ENCODE data around the gene HORMAD2. TPM values are rescaled to one million over a fixed set of nuclear protein-coding genes. Genes with fewer than 3 reads are reported as not detected.
"Not testable (repeated sequence)": the region's sequence is repeated elsewhere in the genome, so short reads cannot be mapped to it uniquely, and the experiment has no call there.

The HORMAD2 gene
- total and polyA plus RNA-seq, 4 experiments from 2014 or later = not detected

DNA sequence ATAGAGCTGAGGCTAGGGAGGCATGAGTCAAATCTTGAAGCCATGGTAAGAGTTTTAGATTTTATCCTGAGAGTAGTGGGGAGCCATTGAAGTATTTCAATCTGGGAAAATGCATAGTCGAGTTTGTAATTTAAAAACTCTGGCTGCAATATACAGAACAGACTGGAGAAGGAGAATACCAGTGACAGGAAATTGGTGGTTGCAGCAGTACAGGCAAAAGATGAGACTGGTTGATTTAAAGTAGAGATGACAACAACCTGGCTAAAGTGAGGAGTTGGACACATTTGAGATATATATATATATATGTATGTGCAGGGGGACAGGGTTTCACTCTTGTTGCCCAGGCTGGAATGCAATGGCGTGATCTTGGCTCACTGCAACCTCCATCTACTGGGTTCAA lies 6.2 kb downstream of the HORMAD2 start:
- Mint-ChIP-seq H3K9me3 (peaks cover 0 to 5% (median 0%) of the 10 kb centered on the region in 8 donors), H3K4me1 (peaks cover 7 to 12% (median 9%) of the 10 kb centered on the region in 4 donors)

DNA sequence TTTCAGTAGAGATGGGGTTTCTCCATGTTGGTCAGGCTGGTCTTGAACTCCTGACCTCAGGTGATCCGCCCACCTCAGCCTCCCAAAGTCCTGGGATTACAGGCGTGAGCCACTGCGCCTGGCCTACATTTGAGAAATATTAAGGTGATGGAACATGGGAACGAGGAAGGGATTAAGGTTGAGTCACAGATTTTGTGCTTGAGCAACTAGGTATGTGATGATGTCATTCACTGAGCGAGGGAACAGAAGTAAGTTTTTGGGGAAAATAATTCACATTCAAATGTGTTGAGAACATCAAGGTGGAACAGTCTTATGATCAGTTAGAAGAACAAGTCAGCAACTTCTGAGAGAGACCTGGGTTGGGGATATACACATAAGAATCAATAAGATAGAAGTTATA lies 6.8 kb downstream of the HORMAD2 start:
- DNase-seq; H3K4me3 Mint-ChIP-seq; H3K36me3 ChIP-seq (ENCODE audit: insufficient read depth, low read length); H3K27me3 Mint-ChIP-seq; H3K27me3 ChIP-seq (ENCODE audit: insufficient read depth, low read length); H3K27ac ChIP-seq (ENCODE audit: low read depth, low read length); H3K36me3 Mint-ChIP-seq; H3K4me3 ChIP-seq (ENCODE audit: low read length in 2 of 2); H3K9me3 ChIP-seq (ENCODE audit: control insufficient read depth in 1 of 2, low read length in 2 of 2); H3K9me3 Mint-ChIP-seq; POLR2A ChIA-PET (ENCODE audit: partially characterized antibody): not testable (repeated sequence)
- H3K4me1 Mint-ChIP-seq = peaks cover 7 to 12% (median 9%) of the 10 kb centered on the region in 4 donors
- CTCF ChIA-PET (ENCODE audit: partially characterized antibody) = interaction anchor here (0.6 to 1.6 kb wide), 4 partner anchors 8 to 498 kb away, joined by 3 read pairs; no protein-coding TSS in a partner anchor
- H3K4me1 ChIP-seq (ENCODE audit: insufficient read depth, low read length) = peaks cover 11% of the 10 kb centered on the region
- intact Hi-C loops (cut with micrococcal nuclease) = loop anchor here (5.0 kb wide), 3 partner anchors 80 to 320 kb away; partner anchors contain the start of genes MTMR3, UQCR10 and ZMAT5
- H3K27ac Mint-ChIP-seq = peak overlapping the region in 3 of 7 donors; percentile 9 to 53 (median 12)

More for the DNA sequence above, 6.2 kb downstream of the HORMAD2 start:
- Histone ChIP-seq H3K36me3 (ENCODE audit: insufficient read depth, low read length) (no peaks in the 10 kb centered on the region), H3K27ac (ENCODE audit: low read depth, low read length) (no peak overlapping the region), H3K4me3 (ENCODE audit: low read length in 2 of 2) (no peak overlapping the region), H3K4me1 (ENCODE audit: insufficient read depth, low read length) (peaks cover 11% of the 10 kb centered on the region), H3K9me3 (ENCODE audit: control insufficient read depth in 1 of 2, low read length in 2 of 2) (no peaks in the 10 kb centered on the region), H3K27me3 (ENCODE audit: insufficient read depth, low read length) (no peaks in the 10 kb centered on the region)
- H3K27ac Mint-ChIP-seq = peak overlapping the region in 2 of 7 donors; percentile 5 to 31
- no peak for DNase-seq
- no peak overlapping the region for H3K4me3 Mint-ChIP-seq
- POLR2A ChIA-PET (ENCODE audit: partially characterized antibody) = interaction anchor here (0.6 kb wide), 1 partner anchor 532 kb away, joined by 3 read pairs; no protein-coding TSS in a partner anchor
- H3K27me3 Mint-ChIP-seq = no peaks in the 10 kb centered on the region
- H3K36me3 Mint-ChIP-seq = no peaks in the 10 kb centered on the region
- CTCF ChIA-PET (ENCODE audit: partially characterized antibody) = interaction anchor here (0.8 to 1.6 kb wide), 3 partner anchors 8 to 498 kb away, joined by 3 read pairs; no protein-coding TSS in a partner anchor
- intact Hi-C loops (cut with micrococcal nuclease) = loop anchor here (5.0 kb wide), 3 partner anchors 79 to 319 kb away; partner anchors contain the start of genes MTMR3, UQCR10 and ZMAT5

DNA sequence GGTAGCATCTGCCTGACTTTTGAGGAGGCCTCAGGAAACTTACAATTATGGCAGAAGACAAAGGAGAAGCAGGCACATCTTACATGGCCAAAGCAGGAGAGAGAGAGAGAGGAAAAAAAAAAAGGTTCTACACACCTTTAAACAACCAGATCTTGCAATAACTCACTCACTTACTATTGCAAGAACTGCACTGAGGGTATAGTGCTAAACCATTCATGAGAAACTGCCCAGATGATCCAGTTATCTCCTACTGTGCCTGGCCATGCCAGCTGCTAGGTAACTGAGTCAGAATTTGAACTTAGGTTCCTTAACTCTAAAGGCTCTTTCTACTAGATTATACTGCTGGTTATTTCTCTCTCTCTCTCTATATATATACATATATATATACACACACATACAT lies 7.3 kb downstream of the HORMAD2 start:
- Histone ChIP-seq H3K4me3 (ENCODE audit: low read length in 2 of 2) (no peak overlapping the region), H3K9me3 (ENCODE audit: control insufficient read depth in 1 of 2, low read length in 2 of 2) (no peaks in the 10 kb centered on the region), H3K36me3 (ENCODE audit: insufficient read depth, low read length) (no peaks in the 10 kb centered on the region), H3K27me3 (ENCODE audit: insufficient read depth, low read length) (no peaks in the 10 kb centered on the region), H3K4me1 (ENCODE audit: insufficient read depth, low read length) (peaks cover 11% of the 10 kb centered on the region), H3K27ac (ENCODE audit: low read depth, low read length) (no peak overlapping the region)
- ChIA-PET CTCF (ENCODE audit: partially characterized antibody) (interaction anchor here (0.6 to 1.2 kb wide), 3 partner anchors 9 to 462 kb away, joined by 3 read pairs; no protein-coding TSS in a partner anchor), POLR2A (ENCODE audit: partially characterized antibody) (no interaction called here)
- no peaks in the 10 kb centered on the region for H3K36me3 Mint-ChIP-seq
- no peak overlapping the region for H3K4me3 Mint-ChIP-seq
- peaks cover 0 to 5% (median 0%) of the 10 kb centered on the region in 8 donors for H3K9me3 Mint-ChIP-seq
- intact Hi-C loops (cut with micrococcal nuclease) = loop anchor here (2.0 to 5.0 kb wide), 5 partner anchors 80 to 693 kb away; partner anchors contain the start of genes MTMR3, UQCR10 and ZMAT5
- peak overlapping the region in 3 of 7 donors; percentile 9 to 53 (median 12) for H3K27ac Mint-ChIP-seq
- peaks cover 7 to 12% (median 9%) of the 10 kb centered on the region in 4 donors for H3K4me1 Mint-ChIP-seq
- DNase-seq = no peak
- no peaks in the 10 kb centered on the region for H3K27me3 Mint-ChIP-seq

DNA sequence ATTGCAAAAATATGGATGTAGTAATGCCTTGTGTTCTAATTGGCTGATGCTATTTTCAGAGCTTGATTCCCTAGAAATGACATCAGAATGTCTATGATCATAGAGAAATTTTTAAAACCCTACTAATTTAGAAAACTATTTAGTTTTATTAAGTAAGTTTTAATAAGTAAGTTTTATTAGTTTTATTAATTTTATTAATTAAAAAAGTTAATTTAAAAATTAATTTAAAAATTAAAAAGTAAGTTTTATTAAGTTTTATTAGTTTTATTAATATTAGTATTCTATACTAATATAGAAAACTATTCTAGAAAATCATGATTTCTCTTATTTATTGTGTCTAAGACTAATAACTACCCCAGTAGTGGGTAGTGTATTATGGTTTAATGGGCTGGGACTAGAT lies 8.2 kb downstream of the HORMAD2 start:
- Histone ChIP-seq H3K9me3 (ENCODE audit: control insufficient read depth in 1 of 2, low read length in 2 of 2) (no peaks in the 10 kb centered on the region), H3K4me3 (ENCODE audit: low read length in 2 of 2) (no peak overlapping the region), H3K4me1 (ENCODE audit: insufficient read depth, low read length) (peaks cover 11% of the 10 kb centered on the region), H3K27ac (ENCODE audit: low read depth, low read length) (no peak overlapping the region), H3K36me3 (ENCODE audit: insufficient read depth, low read length) (no peaks in the 10 kb centered on the region), H3K27me3 (ENCODE audit: insufficient read depth, low read length) (no peaks in the 10 kb centered on the region)
- intact Hi-C loops (cut with micrococcal nuclease) = loop anchor here (2.0 to 5.0 kb wide), 5 partner anchors 81 to 694 kb away; partner anchors contain the start of genes MTMR3, UQCR10 and ZMAT5
- no peak overlapping the region for H3K27ac Mint-ChIP-seq
- H3K4me1 Mint-ChIP-seq = peaks cover 7 to 12% (median 9%) of the 10 kb centered on the region in 4 donors
- no peaks in the 10 kb centered on the region for H3K36me3 Mint-ChIP-seq
- H3K4me3 Mint-ChIP-seq = no peak overlapping the region
- ChIA-PET CTCF (ENCODE audit: partially characterized antibody) (interaction anchor here (0.6 to 2.1 kb wide), 17 partner anchors 9 to 534 kb away, joined by 3 to 10 read pairs (median 4); no protein-coding TSS in a partner anchor), POLR2A (ENCODE audit: partially characterized antibody) (interaction anchor here (0.6 to 1.3 kb wide), 4 partner anchors 10 to 499 kb away, joined by 3 to 4 read pairs (median 3); no protein-coding TSS in a partner anchor)
- peaks cover 0 to 2% of the 10 kb centered on the region in 2 donors for H3K27me3 Mint-ChIP-seq
- peaks cover 0 to 9% (median 0%) of the 10 kb centered on the region in 8 donors for H3K9me3 Mint-ChIP-seq
- no peak for DNase-seq

GRCh38 chr22:30089655-30089974 lies 9.4 kb downstream of the HORMAD2 start:
- Histone ChIP-seq H3K4me3 (ENCODE audit: low read length in 2 of 2) (no peak overlapping the region), H3K4me1 (ENCODE audit: insufficient read depth, low read length) (peaks cover 11% of the 10 kb centered on the region), H3K27me3 (ENCODE audit: insufficient read depth, low read length) (no peaks in the 10 kb centered on the region), H3K27ac (ENCODE audit: low read depth, low read length) (no peak overlapping the region), H3K36me3 (ENCODE audit: insufficient read depth, low read length) (no peaks in the 10 kb centered on the region), H3K9me3 (ENCODE audit: control insufficient read depth in 1 of 2, low read length in 2 of 2) (no peaks in the 10 kb centered on the region)
- H3K9me3 Mint-ChIP-seq = peaks cover 0 to 4% (median 0%) of the 10 kb centered on the region in 8 donors
- ChIA-PET POLR2A (ENCODE audit: partially characterized antibody) (interaction anchor here (1.3 kb wide), 1 partner anchor 485 kb away, joined by 3 read pairs; no protein-coding TSS in a partner anchor), CTCF (ENCODE audit: partially characterized antibody) (interaction anchor here (1.0 to 2.1 kb wide), 4 partner anchors 15 to 499 kb away, joined by 3 to 7 read pairs (median 4); no protein-coding TSS in a partner anchor)
- intact Hi-C loops (cut with micrococcal nuclease) = loop anchor here (1.0 to 5.0 kb wide), 7 partner anchors 82 to 695 kb away; partner anchors contain the start of genes MTMR3, UQCR10 and ZMAT5
- peaks cover 1 to 2% of the 10 kb centered on the region in 2 donors for H3K27me3 Mint-ChIP-seq
- no peak for DNase-seq
- H3K4me1 Mint-ChIP-seq = peaks cover 7 to 12% (median 9%) of the 10 kb centered on the region in 4 donors
- no peak overlapping the region for H3K27ac Mint-ChIP-seq
- H3K4me3 Mint-ChIP-seq = no peak overlapping the region
- H3K36me3 Mint-ChIP-seq = no peaks in the 10 kb centered on the region

GRCh38 chr22:30092686-30093085 lies 12.4 kb downstream of the HORMAD2 start:
- Histone ChIP-seq H3K4me1 (ENCODE audit: insufficient read depth, low read length) (no peaks in the 10 kb centered on the region), H3K4me3 (ENCODE audit: low read length in 2 of 2) (no peak overlapping the region), H3K27me3 (ENCODE audit: insufficient read depth, low read length) (no peaks in the 10 kb centered on the region), H3K36me3 (ENCODE audit: insufficient read depth, low read length) (no peaks in the 10 kb centered on the region), H3K9me3 (ENCODE audit: control insufficient read depth in 1 of 2, low read length in 2 of 2) (no peaks in the 10 kb centered on the region), H3K27ac (ENCODE audit: low read depth, low read length) (no peak overlapping the region)
- ChIA-PET POLR2A (ENCODE audit: partially characterized antibody) (no interaction called here), CTCF (ENCODE audit: partially characterized antibody) (interaction anchor here (0.9 to 1.6 kb wide), 2 partner anchors 16 to 504 kb away, joined by 3 to 4 read pairs; no protein-coding TSS in a partner anchor)
- intact Hi-C loops (cut with micrococcal nuclease) = no loop called here
- H3K36me3 Mint-ChIP-seq = no peaks in the 10 kb centered on the region
- H3K9me3 Mint-ChIP-seq = peaks cover 0 to 4% (median under 1%) of the 10 kb centered on the region in 8 donors
- no peaks in the 10 kb centered on the region for H3K4me1 Mint-ChIP-seq
- no peak overlapping the region for H3K4me3 Mint-ChIP-seq
- H3K27me3 Mint-ChIP-seq = peaks cover 1 to 2% of the 10 kb centered on the region in 2 donors
- H3K27ac Mint-ChIP-seq = peak overlapping the region in 1 of 7 donors; percentile 55
- DNase-seq = no peak

DNA sequence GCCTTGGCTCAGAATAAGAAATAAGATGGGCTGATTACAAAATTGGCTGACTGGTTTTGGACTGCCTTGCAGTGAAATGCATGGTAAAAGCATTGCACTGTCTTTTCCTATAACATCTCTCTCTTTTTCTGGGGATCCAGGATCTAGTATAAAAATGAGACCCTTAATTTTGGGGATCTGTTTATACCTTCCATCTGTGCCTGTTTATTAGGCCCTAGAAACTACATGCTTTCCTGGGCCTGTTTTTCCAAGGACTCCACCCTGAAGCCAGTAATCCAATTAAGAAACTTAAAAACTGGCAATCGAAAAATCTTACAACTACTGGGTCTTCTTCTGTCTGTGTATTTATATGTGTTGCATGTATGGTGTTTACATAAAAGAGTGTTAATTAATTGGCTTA lies 14.5 kb downstream of the HORMAD2 start:
- peaks cover 1 to 2% of the 10 kb centered on the region in 2 donors for H3K27me3 Mint-ChIP-seq
- no peaks in the 10 kb centered on the region for H3K36me3 ChIP-seq (ENCODE audit: insufficient read depth, low read length)
- H3K4me1 Mint-ChIP-seq = peaks cover 0 to 5% (median 0%) of the 10 kb centered on the region in 4 donors
- no peak overlapping the region for H3K27ac ChIP-seq (ENCODE audit: low read depth, low read length)
- H3K9me3 ChIP-seq (ENCODE audit: control insufficient read depth in 1 of 2, low read length in 2 of 2) = no peaks in the 10 kb centered on the region
- H3K4me1 ChIP-seq (ENCODE audit: insufficient read depth, low read length) = no peaks in the 10 kb centered on the region
- no peak for DNase-seq
- intact Hi-C loops (cut with micrococcal nuclease) = no loop called here
- peaks cover 0 to 4% (median under 1%) of the 10 kb centered on the region in 8 donors for H3K9me3 Mint-ChIP-seq
- POLR2A ChIA-PET (ENCODE audit: partially characterized antibody) = no interaction called here
- no peak overlapping the region for H3K4me3 ChIP-seq (ENCODE audit: low read length in 2 of 2)
- no peaks in the 10 kb centered on the region for H3K36me3 Mint-ChIP-seq
- H3K27me3 ChIP-seq (ENCODE audit: insufficient read depth, low read length) = no peaks in the 10 kb centered on the region
- no peak overlapping the region for H3K4me3 Mint-ChIP-seq
- no peak overlapping the region for H3K27ac Mint-ChIP-seq
- CTCF ChIA-PET (ENCODE audit: partially characterized antibody) = no interaction called here

All from CD4-positive, alpha-beta memory T cell (primary cell).